ENCODE measurements around the gene WRAP73.
A peak's percentile ranks its signal among the peaks of the same experiment; 100 is the strongest.

Gene WRAP73

GRCh38 chr1:3649342-3650247, at the start of gene WRAP73:
WRAP73 (minus strand) TSS chr1:3650103; CDS start chr1:3649999, 104 bp downstream.
- peak; percentile 65 for DNase-seq

- DNase-seq, result no peak
These were observed 49.7 kb upstream of the WRAP73 start for GRCh38 chr1:3699596-3699995.

GRCh38 chr1:3698660-3699408, 48.9 kb upstream of the WRAP73 start:
- DNase-seq, result no peak

GRCh38 chr1:3697810-3698209, 47.9 kb upstream of the WRAP73 start:
- no peak for DNase-seq

GRCh38 chr1:3697104-3697503, 47.2 kb upstream of the WRAP73 start:
- no peak for DNase-seq

- no peak for DNase-seq
These were observed 46.8 kb upstream of the WRAP73 start for GRCh38 chr1:3696689-3697088.

- DNase-seq, result no peak
These were observed 45.7 kb upstream of the WRAP73 start for GRCh38 chr1:3695326-3696217.

GRCh38 chr1:3693321-3693720, 43.4 kb upstream of the WRAP73 start:
- no peak for DNase-seq

GRCh38 chr1:3692598-3692997, 42.7 kb upstream of the WRAP73 start:
- no peak for DNase-seq

- no peak for DNase-seq
These were observed 41.7 kb upstream of the WRAP73 start for GRCh38 chr1:3691421-3692204.

GRCh38 chr1:3690282-3691065, 40.6 kb upstream of the WRAP73 start:
- DNase-seq, result no peak

GRCh38 chr1:3689138-3689750, 39.3 kb upstream of the WRAP73 start:
- DNase-seq, result no peak

- DNase-seq, result no peak
These were observed 38.6 kb upstream of the WRAP73 start for GRCh38 chr1:3688356-3689137.

GRCh38 chr1:3687504-3687903, 37.6 kb upstream of the WRAP73 start:
- no peak for DNase-seq

- no peak for DNase-seq
These were observed 36.0 kb upstream of the WRAP73 start for GRCh38 chr1:3685906-3686305.

- no peak for DNase-seq
These were observed 35.3 kb upstream of the WRAP73 start for GRCh38 chr1:3685222-3685621.

GRCh38 chr1:3683992-3684391, 34.1 kb upstream of the WRAP73 start:
- no peak for DNase-seq

- no peak for DNase-seq
These were observed 33.3 kb upstream of the WRAP73 start for GRCh38 chr1:3683197-3683596.

GRCh38 chr1:3681898-3682806, 32.2 kb upstream of the WRAP73 start:
- DNase-seq, result no peak
